Neuronal stem cell (in vitro differentiated cells): ENCODE results near the gene ABLIM3.

Source experiments
- DNase-seq: peaks from one replicate; pipeline ENCODE4 v3.0.0-alpha.2; 2013; ENCODE audit warnings: low spot score
- H2AFZ ChIP-seq: one replicate; pipeline ENCODE4 v1.6.1; 2013; ENCODE audit warnings: mild to moderate bottlenecking, low read length, inconsistent platforms
- H2AK5ac ChIP-seq: 2 replicates; pipeline ENCODE4 v1.6.1; 2013; ENCODE audit warnings: low read depth, mild to moderate bottlenecking, inconsistent platforms, low read length, moderate library complexity, mixed read lengths
- H2BK120ac ChIP-seq: 2 replicates; pipeline ENCODE4 v1.6.1; 2013; ENCODE audit warnings: low read depth, mild to moderate bottlenecking, inconsistent platforms, low read length, moderate library complexity, mixed read lengths
- H2BK12ac ChIP-seq: one replicate; pipeline ENCODE4 v1.6.1; 2013; ENCODE audit warnings: low read length, inconsistent platforms
- H2BK15ac ChIP-seq: 2 replicates; pipeline ENCODE4 v1.6.1; 2013; ENCODE audit warnings: mild to moderate bottlenecking, low read length, inconsistent platforms, mixed read lengths
- H2BK5ac ChIP-seq: one replicate; pipeline ENCODE4 v1.6.1; 2013; ENCODE audit warnings: inconsistent platforms, mild to moderate bottlenecking, low read length, moderate library complexity
- H3K14ac ChIP-seq: one replicate; pipeline ENCODE4 v1.6.1; 2013; ENCODE audit warnings: low read length, inconsistent platforms
- H3K18ac ChIP-seq: 2 replicates; pipeline ENCODE4 v1.6.1; 2013; ENCODE audit warnings: low read length, inconsistent platforms
- H3K23ac ChIP-seq: 2 replicates; pipeline ENCODE4 v1.6.1; 2013; ENCODE audit warnings: low read depth, mild to moderate bottlenecking, mixed read lengths, low read length, inconsistent platforms; ENCODE audit not compliant: poor library complexity
- H3K27ac ChIP-seq: replicated peaks from 3 replicates; pipeline ENCODE4 v1.5.1; 2013; ENCODE audit warnings: low read length, inconsistent platforms
- H3K27me3 ChIP-seq, 3 experiments: 2 replicates each; pipeline ENCODE4 v1.6.1; 2013; ENCODE audit warnings: low read length in 3 of 3, mild to moderate bottlenecking in 2 of 3, inconsistent platforms in 1 of 3, low read depth in 1 of 3, mixed read lengths in 1 of 3, moderate library complexity in 1 of 3; ENCODE audit not compliant: control insufficient read depth in 3 of 3, insufficient read depth in 3 of 3
- H3K36me3 ChIP-seq, 2 donors: replicated peaks in 1 of 2; 2 replicates each; pipeline ENCODE4 v1.6.1; 2013; ENCODE audit warnings: low read length in 2 of 2; ENCODE audit not compliant: control insufficient read depth in 2 of 2, insufficient read depth in 2 of 2
- H3K4ac ChIP-seq: 2 replicates; pipeline ENCODE4 v1.6.1; 2013; ENCODE audit warnings: inconsistent platforms, mild to moderate bottlenecking, low read length, moderate library complexity
- H3K4me1 ChIP-seq, 2 donors: 1 replicate in 1 of 2; 2 replicates in 1 of 2; pipeline ENCODE4 v1.6.1; 2013; ENCODE audit warnings: low read length in 2 of 2, low read depth in 1 of 2; ENCODE audit not compliant: control insufficient read depth in 2 of 2, insufficient read depth in 1 of 2
- H3K4me2 ChIP-seq: one replicate; pipeline ENCODE4 v1.6.1; 2013; ENCODE audit warnings: mild to moderate bottlenecking, low read length, inconsistent platforms; ENCODE audit not compliant: insufficient read depth, poor library complexity, severe bottlenecking
- H3K4me3 ChIP-seq, 2 donors: 2 replicates each; pipeline ENCODE4 v1.5.1; 2013; ENCODE audit warnings: low read length in 2 of 2, mild to moderate bottlenecking in 2 of 2, inconsistent platforms in 1 of 2, moderate library complexity in 1 of 2
- H3K79me1 ChIP-seq: one replicate; pipeline ENCODE4 v1.6.1; 2013; ENCODE audit warnings: low read depth, mild to moderate bottlenecking, inconsistent platforms, low read length, moderate library complexity
- H3K9ac ChIP-seq: one replicate; pipeline ENCODE4 v1.6.1; 2013; ENCODE audit warnings: mild to moderate bottlenecking, low read depth, low read length, inconsistent platforms; ENCODE audit not compliant: poor library complexity
- H3K9me3 ChIP-seq, 2 donors: replicated peaks in 1 of 2; 2 replicates each; pipeline versions ENCODE3 to v1.6.1; 2013; ENCODE audit warnings: low read length in 2 of 2, mild to moderate bottlenecking in 2 of 2, inconsistent platforms in 1 of 2, low read depth in 1 of 2, mixed read lengths in 1 of 2, moderate library complexity in 1 of 2; ENCODE audit not compliant: control insufficient read depth in 2 of 2, insufficient read depth in 1 of 2
- H4K8ac ChIP-seq: one replicate; pipeline ENCODE4 v1.6.1; 2013; ENCODE audit warnings: low read depth, mild to moderate bottlenecking, inconsistent platforms, low read length, moderate library complexity
- H4K91ac ChIP-seq: one replicate; pipeline ENCODE4 v1.6.1; 2013; ENCODE audit warnings: low read length, low read depth, mild to moderate bottlenecking, inconsistent platforms; ENCODE audit not compliant: poor library complexity
- WGBS, 2 donors: extraction: QIAGEN DNeasy Blood & Tissue Kit; methylation state at CpG; one replicate each; pipeline ENCODE4 v1.1.7; 2013; ENCODE audit warnings: missing lambda C conversion rate in 2 of 2, mixed read lengths in 1 of 2; ENCODE audit not compliant: insufficient read length in 2 of 2, insufficient replicate concordance in 1 of 2; ENCODE audit errors: extremely low coverage in 2 of 2; 5-methylcytosine and 5-hydroxymethylcytosine counted together

ABLIM3 gene

DNA sequence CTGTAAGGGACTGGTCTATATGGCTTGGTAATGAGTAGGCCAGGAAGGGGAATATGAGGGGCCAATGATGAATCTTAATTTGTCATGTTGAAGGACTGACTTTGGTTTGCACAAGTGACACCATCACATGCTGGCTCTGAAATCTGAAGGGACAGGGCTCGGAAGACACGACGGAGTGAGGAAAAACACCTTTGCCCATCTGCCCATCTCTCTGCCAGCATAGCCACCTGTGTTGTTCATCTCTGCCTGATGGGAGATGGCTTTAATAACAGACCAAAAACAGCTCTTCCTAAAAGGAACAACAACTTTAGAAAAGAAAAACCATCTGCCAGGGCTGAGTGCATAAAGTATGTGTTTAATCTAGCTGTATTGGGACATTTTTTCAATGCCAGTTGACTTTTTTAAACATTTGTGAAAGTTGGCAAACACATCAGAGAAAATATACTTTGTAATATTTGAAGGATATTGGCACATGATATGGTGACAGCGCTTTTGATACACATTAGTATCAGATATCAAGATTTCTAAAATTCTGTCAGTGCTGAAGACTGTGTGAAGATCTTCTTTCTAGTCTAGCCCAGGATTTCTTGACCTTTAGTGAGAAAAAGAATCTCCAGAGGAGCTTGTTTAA is 27.1 kb downstream of the ABLIM3 start:
- Histone ChIP-seq H3K4ac (no peak overlapping the region), H2BK5ac (no peak overlapping the region), H2BK12ac (no peak overlapping the region), H3K4me3 (no peak overlapping the region), H2BK15ac (no peak overlapping the region), H2AFZ (no peak overlapping the region), H4K8ac (no peak overlapping the region), H3K4me1 (peaks cover 0 to 4% of the 10 kb centered on the region in 2 donors), H3K36me3 (no peaks in the 10 kb centered on the region), H3K79me1 (no peaks in the 10 kb centered on the region), H3K9ac (no peak overlapping the region), H3K27ac (no peak overlapping the region), H3K4me2 (no peak overlapping the region), H3K23ac (no peak overlapping the region), H2BK120ac (no peak overlapping the region), H3K27me3 (no peaks in the 10 kb centered on the region), H3K9me3 (no peaks in the 10 kb centered on the region), H4K91ac (no peak overlapping the region), H3K14ac (no peak overlapping the region), H2AK5ac (no peak overlapping the region), H3K18ac (no peak overlapping the region)
- no peak for DNase-seq
- whole genome bisulfite sequencing, 2 donors: no CpG with 5 or more reads among the region's 4 CpGs

DNA sequence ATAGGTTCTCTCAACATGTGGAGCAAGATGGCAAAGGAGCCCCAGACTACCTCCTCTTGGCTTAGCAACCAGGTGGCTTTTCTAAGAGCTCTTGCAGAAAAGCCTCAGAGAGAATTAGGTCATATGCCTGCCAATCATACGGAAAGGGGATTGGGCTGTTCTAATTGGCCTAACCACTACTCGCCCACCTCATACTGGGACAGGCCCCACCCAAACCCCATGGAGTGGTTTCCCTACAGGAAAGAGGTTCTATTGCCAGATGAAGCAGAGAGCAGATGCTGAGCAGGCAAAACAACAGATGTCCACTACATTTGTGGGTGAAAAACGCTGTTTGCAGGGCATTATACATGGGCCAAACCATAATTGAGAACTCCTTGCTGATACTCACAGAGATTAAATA is 29.0 kb downstream of the ABLIM3 start:
- peaks cover 0 to 4% of the 10 kb centered on the region in 2 donors for H3K4me1 ChIP-seq

DNA sequence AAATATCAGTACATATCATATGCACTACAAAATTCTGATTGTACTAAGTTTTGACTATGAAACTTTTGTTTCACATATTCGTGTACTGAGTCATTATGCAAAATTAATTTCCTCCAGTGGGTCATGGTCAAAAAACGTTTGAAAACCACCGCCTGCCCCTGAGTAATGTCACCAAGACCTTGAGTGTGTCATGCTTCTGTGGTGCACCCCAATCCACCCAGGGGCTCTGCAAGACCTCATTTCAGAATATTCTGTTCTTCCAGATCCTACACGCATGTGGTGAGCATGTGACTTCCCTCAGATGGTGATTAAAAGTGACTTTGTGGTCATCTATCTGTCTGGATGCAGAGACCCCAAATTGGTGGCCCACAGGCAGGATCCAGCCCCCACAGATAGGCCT is 31.0 kb downstream of the ABLIM3 start:
- H3K14ac ChIP-seq: no peak overlapping the region
- H3K36me3 ChIP-seq: no peaks in the 10 kb centered on the region
- H3K9me3 ChIP-seq: no peaks in the 10 kb centered on the region
- H3K27ac ChIP-seq: no peak overlapping the region
- no peak overlapping the region for H4K8ac ChIP-seq
- H3K4me2 ChIP-seq: no peak overlapping the region
- H3K23ac ChIP-seq: no peak overlapping the region
- H2AK5ac ChIP-seq: no peak overlapping the region
- no peak overlapping the region for H3K4ac ChIP-seq
- H2BK12ac ChIP-seq: no peak overlapping the region
- no peak overlapping the region for H2BK15ac ChIP-seq
- H4K91ac ChIP-seq: no peak overlapping the region
- no peak overlapping the region for H2AFZ ChIP-seq
- no peaks in the 10 kb centered on the region for H3K79me1 ChIP-seq
- H2BK120ac ChIP-seq: no peak overlapping the region
- no peak overlapping the region for H3K9ac ChIP-seq
- H3K4me1 ChIP-seq: peaks cover 0 to 4% of the 10 kb centered on the region in 2 donors
- no peak overlapping the region for H3K4me3 ChIP-seq
- no peak overlapping the region for H2BK5ac ChIP-seq
- no peaks in the 10 kb centered on the region for H3K27me3 ChIP-seq
- DNase-seq: no peak
- H3K18ac ChIP-seq: no peak overlapping the region
- WGBS, 2 donors: no CpG with 5 or more reads among the region's 4 CpGs

More for the DNA sequence above, 29.0 kb downstream of the ABLIM3 start:
- no peak overlapping the region for H2AK5ac ChIP-seq
- no peak overlapping the region for H3K14ac ChIP-seq
- no peak overlapping the region for H3K9ac ChIP-seq
- no peaks in the 10 kb centered on the region for H3K9me3 ChIP-seq
- H2BK120ac ChIP-seq: no peak overlapping the region
- no peak overlapping the region for H3K18ac ChIP-seq
- no peak for DNase-seq
- H3K4ac ChIP-seq: no peak overlapping the region
- no peak overlapping the region for H2BK12ac ChIP-seq
- no CpG with 5 or more reads among the region's 3 CpGs for WGBS, 2 donors
- H4K8ac ChIP-seq: no peak overlapping the region
- H4K91ac ChIP-seq: no peak overlapping the region
- H2AFZ ChIP-seq: no peak overlapping the region
- no peak overlapping the region for H2BK15ac ChIP-seq
- no peak overlapping the region for H3K4me3 ChIP-seq
- no peak overlapping the region for H3K4me2 ChIP-seq
- H3K27me3 ChIP-seq: no peaks in the 10 kb centered on the region
- H2BK5ac ChIP-seq: no peak overlapping the region
- H3K79me1 ChIP-seq: no peaks in the 10 kb centered on the region
- no peaks in the 10 kb centered on the region for H3K36me3 ChIP-seq
- no peak overlapping the region for H3K27ac ChIP-seq
- no peak overlapping the region for H3K23ac ChIP-seq

DNA sequence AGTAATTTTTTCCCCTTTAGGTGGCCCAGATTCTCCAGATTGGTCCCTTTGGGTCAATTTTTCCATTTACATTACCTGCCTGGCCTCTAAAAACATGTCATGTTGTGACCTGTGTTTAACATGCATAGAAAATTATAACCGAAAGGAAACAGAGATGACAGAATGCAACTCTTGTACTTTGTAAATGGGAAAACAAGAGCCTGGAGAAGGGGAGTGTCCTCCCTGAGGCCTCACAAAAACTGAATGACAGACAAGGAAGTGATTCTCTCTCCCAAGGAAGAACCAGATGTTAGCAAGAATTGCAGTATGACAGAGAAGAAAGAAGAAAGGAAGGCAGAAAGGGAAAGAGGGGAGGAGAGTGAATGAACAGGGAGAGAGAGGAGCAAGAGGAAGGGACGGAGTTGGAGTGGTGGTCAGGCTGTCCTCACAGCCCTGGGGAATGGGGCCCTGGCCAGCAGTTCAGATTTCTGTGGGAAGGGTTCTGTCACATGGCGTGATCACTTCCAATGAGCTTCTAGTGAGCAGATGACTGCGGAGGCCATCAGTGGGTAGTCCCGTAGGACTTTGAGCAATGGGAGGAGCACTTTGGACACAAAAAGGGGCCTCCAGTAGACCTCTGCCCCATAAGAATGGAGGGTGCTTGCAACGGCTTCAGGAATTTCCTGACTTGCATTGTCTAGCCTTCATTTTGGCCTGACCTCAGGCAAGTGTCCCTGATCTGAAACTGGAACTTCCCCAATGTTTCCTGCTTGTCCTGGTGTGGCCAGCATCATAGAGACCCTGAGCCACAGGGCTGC is 31.6 kb downstream of the ABLIM3 start:
- H3K36me3 ChIP-seq: no peaks in the 10 kb centered on the region
- H3K23ac ChIP-seq: no peak overlapping the region
- DNase-seq: no peak
- no peak overlapping the region for H2BK15ac ChIP-seq
- H3K14ac ChIP-seq: no peak overlapping the region
- peaks cover 0 to 4% of the 10 kb centered on the region in 2 donors for H3K4me1 ChIP-seq
- H3K4me2 ChIP-seq: no peak overlapping the region
- H3K27me3 ChIP-seq: no peaks in the 10 kb centered on the region
- no peak overlapping the region for H2AK5ac ChIP-seq
- no peak overlapping the region for H3K4ac ChIP-seq
- no peak overlapping the region for H2BK120ac ChIP-seq
- no CpG with 5 or more reads among the region's 6 CpGs for WGBS, 2 donors
- H3K9ac ChIP-seq: no peak overlapping the region
- no peak overlapping the region for H3K4me3 ChIP-seq
- H4K91ac ChIP-seq: no peak overlapping the region
- H3K9me3 ChIP-seq: no peaks in the 10 kb centered on the region
- H2BK12ac ChIP-seq: no peak overlapping the region
- no peak overlapping the region for H3K27ac ChIP-seq
- no peaks in the 10 kb centered on the region for H3K79me1 ChIP-seq
- no peak overlapping the region for H4K8ac ChIP-seq
- H3K18ac ChIP-seq: no peak overlapping the region
- peak overlapping the region; percentile 32 for H2AFZ ChIP-seq
- no peak overlapping the region for H2BK5ac ChIP-seq
